Caco-2 (cell line): ENCODE results near the gene APOBR. TPM values are rescaled to one million over a fixed set of nuclear protein-coding genes. Genes with fewer than 3 reads are reported as not detected.

Source experiments
- BruUV-seq: library from RNA; stranded (reverse); fragments of 400-500 nt; replicated peaks from 2 replicates; lab custom pipeline; 2021; lab: Mats Ljungman, UMichigan
- CTCF ChIA-PET: fragments of 300-600 bp; sonication (Branson Sonifier 250); formaldehyde crosslinking; loops from one replicate; lab custom pipeline; 2022; ENCODE audit warnings: antibody characterized with exemption; lab: Charles Lee
- POLR2A ChIA-PET: fragments of 300-600 bp; sonication (Branson Sonifier 250); formaldehyde crosslinking; loops from one replicate; lab custom pipeline; 2022; ENCODE audit warnings: antibody characterized with exemption; lab: Charles Lee
- DNase-seq, 2 experiments: peaks; one replicate each; pipeline versions ENCODE4 v3.0.0 to v3.0.0-alpha.2; 2020 to 2022
- H3K27me3 ChIP-seq: replicated peaks from 2 replicates; pipeline ENCODE4 v1.6.0; 2011; ENCODE audit warnings: low read length; ENCODE audit not compliant: control insufficient read depth, insufficient read depth
- H3K36me3 ChIP-seq: 2 replicates; pipeline ENCODE4 v1.5.1; 2011; ENCODE audit warnings: low read length; ENCODE audit not compliant: control insufficient read depth, insufficient read depth
- H3K4me1 ChIP-seq: fragments of 250-450 bp; sonication (Bioruptor Pico); 2 replicates; pipeline ENCODE4 v1.5.1; 2020; ENCODE audit warnings: mild to moderate bottlenecking
- H3K4me3 ChIP-seq: 2 replicates; pipeline ENCODE4 v1.5.1; 2011; ENCODE audit warnings: low read depth, mild to moderate bottlenecking, control low read depth, low read length
- H3K9me3 ChIP-seq: fragments of 250-450 bp; sonication (Bioruptor Pico); 2 replicates; pipeline ENCODE4 v1.5.1; 2020; ENCODE audit warnings: mild to moderate bottlenecking, moderate library complexity
- H3K27ac Mint-ChIP-seq: one replicate; pipeline ENCODE4 v1.8.0; 2022; ENCODE audit warnings: mixed read lengths; ENCODE audit not compliant: unreplicated experiment
- H3K27me3 Mint-ChIP-seq: one replicate; pipeline ENCODE4 v1.8.0; 2022; ENCODE audit warnings: mixed read lengths; ENCODE audit not compliant: insufficient read depth, unreplicated experiment
- H3K36me3 Mint-ChIP-seq: one replicate; pipeline ENCODE4 v1.8.0; 2022; ENCODE audit warnings: mild to moderate bottlenecking, mixed read lengths; ENCODE audit not compliant: insufficient read depth, unreplicated experiment
- H3K4me1 Mint-ChIP-seq: one replicate; pipeline ENCODE4 v1.8.0; 2022; ENCODE audit warnings: low read depth, mixed read lengths; ENCODE audit not compliant: unreplicated experiment
- H3K4me3 Mint-ChIP-seq: one replicate; pipeline ENCODE4 v1.8.0; 2022; ENCODE audit warnings: mild to moderate bottlenecking, moderate library complexity, mixed read lengths; ENCODE audit not compliant: unreplicated experiment
- H3K9me3 Mint-ChIP-seq: one replicate; pipeline ENCODE4 v1.8.0; 2022; ENCODE audit warnings: mixed read lengths; ENCODE audit not compliant: unreplicated experiment
- intact Hi-C: fragments of 100-400 bp; cut with micrococcal nuclease; formaldehyde crosslinking; loops from one replicate; pipeline ENCODE4 v1.10.0; 2022; ENCODE audit not compliant: unreplicated experiment
- total RNA-seq: library from RNA; stranded (reverse); gene quantifications from 2 replicates; pipeline ENCODE4 v1.2.3, GENCODE V29; 2022
- TF ChIP-seq, protein P1 (sequence below), 2 experiments: fragments of 200-600 bp in 1 of 2; IDR thresholded peaks; 1 replicate in 1 of 2; 2 replicates in 1 of 2; pipeline versions ENCODE4 v1.5.1 to v1.8.0; 2011 to 2022; ENCODE audit warnings: antibody characterized with exemption in 1 of 2, control low read depth in 1 of 2, inconsistent platforms in 1 of 2, low read depth in 1 of 2, low read length in 1 of 2, mild to moderate bottlenecking in 1 of 2, moderate library complexity in 1 of 2; ENCODE audit not compliant: insufficient read depth in 1 of 2, severe bottlenecking in 1 of 2, unreplicated experiment in 1 of 2

Gene APOBR
- total RNA-seq, 1 experiment from 2014 or later = 0.61 TPM

DNA sequence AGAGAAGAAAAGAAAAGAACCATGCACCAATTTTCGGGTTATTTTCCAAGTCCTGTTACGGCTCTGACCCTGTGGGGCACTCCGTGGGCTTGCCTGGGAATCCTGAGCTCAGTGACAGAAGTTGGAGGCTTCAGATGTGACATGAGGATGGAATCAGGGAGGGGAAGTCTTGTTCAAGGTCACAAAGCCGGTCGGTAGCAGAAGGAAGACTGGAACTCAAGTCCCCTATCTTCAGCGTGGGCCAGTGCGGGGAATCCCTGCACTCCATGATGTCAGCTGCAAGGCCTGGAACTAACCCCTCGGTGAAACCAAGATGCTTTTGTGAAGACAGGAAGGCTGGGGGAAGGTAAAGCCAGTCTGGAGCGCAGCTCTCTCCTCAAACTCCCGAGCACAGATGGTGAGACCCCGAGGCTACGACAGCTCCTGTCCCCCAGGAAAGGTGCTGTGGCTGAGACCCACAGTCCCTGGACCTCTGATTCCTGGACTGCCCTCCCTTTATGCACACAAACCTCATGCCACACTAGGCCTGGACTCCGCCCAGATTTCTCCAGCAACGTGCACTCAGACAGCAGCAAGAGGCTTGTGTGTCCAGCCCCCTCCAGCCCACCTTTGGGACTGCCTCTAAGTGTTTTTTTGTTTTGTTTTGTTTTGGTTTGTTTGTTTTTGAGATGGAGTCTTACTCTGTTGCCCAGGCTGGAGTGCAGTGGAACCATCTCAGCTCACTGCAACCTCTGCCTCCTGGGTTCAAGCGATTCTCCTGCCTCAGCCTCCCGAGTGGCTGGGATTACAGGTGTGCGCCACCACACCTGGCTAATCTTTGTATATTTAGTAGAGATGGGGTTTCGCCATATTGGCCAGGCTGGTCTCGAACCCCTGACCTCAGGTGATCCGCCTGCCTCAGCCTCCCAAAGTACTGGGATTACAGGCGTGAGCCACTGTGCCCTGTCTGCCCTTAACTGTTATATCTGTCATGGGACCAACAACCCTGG, 17.7 kb downstream of the APOBR start:
- H3K4me1 Mint-ChIP-seq = peaks cover 7% of the 10 kb centered on the region
- intact Hi-C loops = no loop called here

DNA sequence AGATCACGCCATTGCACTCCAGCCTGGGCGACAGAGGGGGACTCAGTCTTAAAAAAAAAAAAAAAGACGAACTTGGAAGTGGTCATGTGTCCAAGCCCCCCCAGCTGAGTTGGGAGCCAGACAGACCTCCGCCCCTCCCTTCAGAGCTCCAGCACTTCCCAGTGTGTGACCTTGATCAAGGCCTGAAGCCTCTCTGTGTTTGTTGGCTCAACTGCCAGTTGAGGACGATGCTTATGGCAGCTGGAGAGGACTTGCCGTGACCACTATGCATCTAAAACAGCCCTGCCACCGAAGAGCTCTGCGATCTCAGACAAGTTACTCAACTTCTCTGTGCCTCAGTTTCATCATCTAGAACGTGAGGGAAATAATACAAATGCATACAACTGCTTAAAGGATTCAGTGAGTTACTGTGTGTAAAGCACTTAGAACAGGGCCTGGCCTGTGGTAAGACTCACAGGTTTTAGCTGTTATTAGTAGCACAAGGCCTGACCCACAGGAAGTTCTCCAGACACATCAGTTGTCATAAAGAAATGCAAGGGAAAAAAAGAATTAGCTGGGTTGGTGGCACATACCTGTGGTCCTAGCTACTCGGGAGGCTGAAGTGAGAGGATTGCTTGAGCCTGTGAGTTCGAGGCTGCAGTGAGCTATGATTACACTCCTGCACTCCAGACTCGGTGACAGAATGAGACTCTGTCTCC, 19.2 kb downstream of the APOBR start:
- H3K27ac Mint-ChIP-seq = no peak overlapping the region
- H3K4me3 ChIP-seq = no peak overlapping the region
- ChIA-PET POLR2A (no interaction called here), CTCF (no interaction called here)
- TF ChIP-seq, protein P1, sequence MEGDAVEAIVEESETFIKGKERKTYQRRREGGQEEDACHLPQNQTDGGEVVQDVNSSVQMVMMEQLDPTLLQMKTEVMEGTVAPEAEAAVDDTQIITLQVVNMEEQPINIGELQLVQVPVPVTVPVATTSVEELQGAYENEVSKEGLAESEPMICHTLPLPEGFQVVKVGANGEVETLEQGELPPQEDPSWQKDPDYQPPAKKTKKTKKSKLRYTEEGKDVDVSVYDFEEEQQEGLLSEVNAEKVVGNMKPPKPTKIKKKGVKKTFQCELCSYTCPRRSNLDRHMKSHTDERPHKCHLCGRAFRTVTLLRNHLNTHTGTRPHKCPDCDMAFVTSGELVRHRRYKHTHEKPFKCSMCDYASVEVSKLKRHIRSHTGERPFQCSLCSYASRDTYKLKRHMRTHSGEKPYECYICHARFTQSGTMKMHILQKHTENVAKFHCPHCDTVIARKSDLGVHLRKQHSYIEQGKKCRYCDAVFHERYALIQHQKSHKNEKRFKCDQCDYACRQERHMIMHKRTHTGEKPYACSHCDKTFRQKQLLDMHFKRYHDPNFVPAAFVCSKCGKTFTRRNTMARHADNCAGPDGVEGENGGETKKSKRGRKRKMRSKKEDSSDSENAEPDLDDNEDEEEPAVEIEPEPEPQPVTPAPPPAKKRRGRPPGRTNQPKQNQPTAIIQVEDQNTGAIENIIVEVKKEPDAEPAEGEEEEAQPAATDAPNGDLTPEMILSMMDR (IDR thresholded peaks at IDR 0.05; ENCODE audit: insufficient read depth in 1 of 2, low read depth in 1 of 2, low read length in 1 of 2, severe bottlenecking in 1 of 2, unreplicated experiment in 1 of 2) = no peak
- BruUV-seq = no TSS peak
- no peaks in the 10 kb centered on the region for H3K4me1 ChIP-seq
- H3K4me1 Mint-ChIP-seq = peaks cover 7% of the 10 kb centered on the region
- H3K36me3 Mint-ChIP-seq = no peaks in the 10 kb centered on the region
- intact Hi-C loops = no loop called here
- H3K27me3 ChIP-seq = no peaks in the 10 kb centered on the region
- no peaks in the 10 kb centered on the region for H3K27me3 Mint-ChIP-seq
- no peak overlapping the region for H3K4me3 Mint-ChIP-seq
- no peak for DNase-seq
- no peaks in the 10 kb centered on the region for H3K9me3 ChIP-seq
- H3K36me3 ChIP-seq = no peaks in the 10 kb centered on the region
- H3K9me3 Mint-ChIP-seq = no peaks in the 10 kb centered on the region

More for the DNA sequence above, 17.7 kb downstream of the APOBR start:
- no TSS peak for BruUV-seq
- Mint-ChIP-seq H3K27me3 (no peaks in the 10 kb centered on the region), H3K4me3 (no peak overlapping the region), H3K9me3 (no peaks in the 10 kb centered on the region), H3K27ac (no peak overlapping the region), H3K36me3 (no peaks in the 10 kb centered on the region)
- Histone ChIP-seq H3K36me3 (no peaks in the 10 kb centered on the region), H3K9me3 (no peaks in the 10 kb centered on the region), H3K4me3 (no peak overlapping the region), H3K27me3 (no peaks in the 10 kb centered on the region; the same call in 1 of the 2 replicates), H3K4me1 (no peaks in the 10 kb centered on the region)
- CTCF ChIA-PET = no interaction called here
- POLR2A ChIA-PET = no interaction called here
- no peak for DNase-seq
- TF ChIP-seq, protein P1 (IDR thresholded peaks at IDR 0.05; ENCODE audit: insufficient read depth in 1 of 2, low read depth in 1 of 2, low read length in 1 of 2, severe bottlenecking in 1 of 2, unreplicated experiment in 1 of 2) = no peak

DNA sequence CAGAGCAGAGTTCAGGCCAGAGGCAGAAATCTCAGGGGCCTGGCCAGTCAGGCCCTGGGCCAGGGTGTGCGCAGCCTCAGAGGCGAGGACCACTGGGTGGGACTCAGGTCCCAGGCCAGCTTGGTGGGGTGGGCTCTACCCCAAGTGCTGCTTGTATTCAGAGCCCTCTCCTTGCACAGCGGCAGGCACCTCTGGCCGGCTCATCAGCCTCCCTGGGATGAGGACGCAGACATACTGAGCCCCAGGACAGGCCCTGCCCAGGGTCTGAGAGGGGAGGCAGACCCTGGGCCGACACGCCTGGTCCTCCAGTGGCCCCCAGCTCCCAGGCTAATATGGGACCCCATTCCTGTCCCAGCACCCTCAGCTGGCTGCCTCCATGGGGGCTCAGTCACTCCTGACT, 19.8 kb downstream of the APOBR start:
- H3K4me1 ChIP-seq = no peaks in the 10 kb centered on the region
- CTCF ChIA-PET = no interaction called here
- H3K4me3 ChIP-seq = no peak overlapping the region
- H3K27me3 ChIP-seq = no peaks in the 10 kb centered on the region
- BruUV-seq = no TSS peak
- Mint-ChIP-seq H3K9me3 (no peaks in the 10 kb centered on the region), H3K4me3 (no peak overlapping the region), H3K27me3 (no peaks in the 10 kb centered on the region), H3K27ac (no peak overlapping the region), H3K4me1 (peaks cover 7% of the 10 kb centered on the region), H3K36me3 (no peaks in the 10 kb centered on the region)
- H3K9me3 ChIP-seq = no peaks in the 10 kb centered on the region
- intact Hi-C loops = no loop called here
- H3K36me3 ChIP-seq = no peaks in the 10 kb centered on the region
- DNase-seq = no peak
- POLR2A ChIA-PET = no interaction called here
- TF ChIP-seq, protein P1 (IDR thresholded peaks at IDR 0.05; ENCODE audit: insufficient read depth in 1 of 2, low read depth in 1 of 2, low read length in 1 of 2, severe bottlenecking in 1 of 2, unreplicated experiment in 1 of 2) = no peak
